Measurements from ENCODE around the gene SCUBE1. TPM values are rescaled to one million over a fixed set of nuclear protein-coding genes. Genes with fewer than 3 reads are reported as not detected.
A peak's percentile ranks its signal among the peaks of the same experiment; 100 is the strongest.

SCUBE1 gene
- total and polyA plus RNA-seq, 10 of the 15 experiments (the other 5 are each of a cell fraction or from before 2014, with no cell fraction given): not detected

DNA sequence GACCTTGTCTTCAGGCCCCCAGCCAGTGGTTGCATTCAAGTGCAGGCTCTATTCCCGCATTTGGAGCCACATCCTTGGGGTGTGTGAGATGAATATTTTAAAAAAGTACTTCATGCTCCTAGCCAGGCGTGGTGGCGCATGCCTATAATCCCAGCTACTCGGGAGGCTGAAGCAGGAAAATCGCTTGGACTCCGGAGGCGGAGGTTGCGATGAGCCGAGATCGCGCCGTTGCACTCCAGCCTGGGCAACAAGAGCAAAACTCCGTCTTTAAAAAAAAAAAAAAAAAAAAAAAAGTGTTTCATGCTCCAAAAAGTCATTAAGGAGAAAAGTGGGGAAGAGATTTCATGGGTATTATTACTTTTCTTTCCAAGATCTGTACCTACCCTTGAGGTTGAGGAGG, 18.0 kb downstream of the SCUBE1 start (continued):
- TF ChIP-seq, protein P1, sequence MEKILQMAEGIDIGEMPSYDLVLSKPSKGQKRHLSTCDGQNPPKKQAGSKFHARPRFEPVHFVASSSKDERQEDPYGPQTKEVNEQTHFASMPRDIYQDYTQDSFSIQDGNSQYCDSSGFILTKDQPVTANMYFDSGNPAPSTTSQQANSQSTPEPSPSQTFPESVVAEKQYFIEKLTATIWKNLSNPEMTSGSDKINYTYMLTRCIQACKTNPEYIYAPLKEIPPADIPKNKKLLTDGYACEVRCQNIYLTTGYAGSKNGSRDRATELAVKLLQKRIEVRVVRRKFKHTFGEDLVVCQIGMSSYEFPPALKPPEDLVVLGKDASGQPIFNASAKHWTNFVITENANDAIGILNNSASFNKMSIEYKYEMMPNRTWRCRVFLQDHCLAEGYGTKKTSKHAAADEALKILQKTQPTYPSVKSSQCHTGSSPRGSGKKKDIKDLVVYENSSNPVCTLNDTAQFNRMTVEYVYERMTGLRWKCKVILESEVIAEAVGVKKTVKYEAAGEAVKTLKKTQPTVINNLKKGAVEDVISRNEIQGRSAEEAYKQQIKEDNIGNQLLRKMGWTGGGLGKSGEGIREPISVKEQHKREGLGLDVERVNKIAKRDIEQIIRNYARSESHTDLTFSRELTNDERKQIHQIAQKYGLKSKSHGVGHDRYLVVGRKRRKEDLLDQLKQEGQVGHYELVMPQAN (conservative IDR thresholded peaks at IDR 0.05): no peak
- no peak for TF ChIP-seq YBX1 (IDR thresholded peaks at IDR 0.05)
- TF ChIP-seq RCOR1 (conservative IDR thresholded peaks at IDR 0.05; ENCODE audit: low read depth, low read length): no peak
- TF ChIP-seq EZH2 (IDR thresholded peaks at IDR 0.05; ENCODE audit: borderline replicate concordance, control insufficient read depth, low read depth, low read length): no peak
- TF ChIP-seq, protein P2, sequence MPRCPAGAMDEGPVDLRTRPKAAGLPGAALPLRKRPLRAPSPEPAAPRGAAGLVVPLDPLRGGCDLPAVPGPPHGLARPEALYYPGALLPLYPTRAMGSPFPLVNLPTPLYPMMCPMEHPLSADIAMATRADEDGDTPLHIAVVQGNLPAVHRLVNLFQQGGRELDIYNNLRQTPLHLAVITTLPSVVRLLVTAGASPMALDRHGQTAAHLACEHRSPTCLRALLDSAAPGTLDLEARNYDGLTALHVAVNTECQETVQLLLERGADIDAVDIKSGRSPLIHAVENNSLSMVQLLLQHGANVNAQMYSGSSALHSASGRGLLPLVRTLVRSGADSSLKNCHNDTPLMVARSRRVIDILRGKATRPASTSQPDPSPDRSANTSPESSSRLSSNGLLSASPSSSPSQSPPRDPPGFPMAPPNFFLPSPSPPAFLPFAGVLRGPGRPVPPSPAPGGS (IDR thresholded peaks at IDR 0.05; ENCODE audit: borderline replicate concordance, insufficient read depth, low read depth, low read length, poor library complexity, severe bottlenecking): no peak

DNA sequence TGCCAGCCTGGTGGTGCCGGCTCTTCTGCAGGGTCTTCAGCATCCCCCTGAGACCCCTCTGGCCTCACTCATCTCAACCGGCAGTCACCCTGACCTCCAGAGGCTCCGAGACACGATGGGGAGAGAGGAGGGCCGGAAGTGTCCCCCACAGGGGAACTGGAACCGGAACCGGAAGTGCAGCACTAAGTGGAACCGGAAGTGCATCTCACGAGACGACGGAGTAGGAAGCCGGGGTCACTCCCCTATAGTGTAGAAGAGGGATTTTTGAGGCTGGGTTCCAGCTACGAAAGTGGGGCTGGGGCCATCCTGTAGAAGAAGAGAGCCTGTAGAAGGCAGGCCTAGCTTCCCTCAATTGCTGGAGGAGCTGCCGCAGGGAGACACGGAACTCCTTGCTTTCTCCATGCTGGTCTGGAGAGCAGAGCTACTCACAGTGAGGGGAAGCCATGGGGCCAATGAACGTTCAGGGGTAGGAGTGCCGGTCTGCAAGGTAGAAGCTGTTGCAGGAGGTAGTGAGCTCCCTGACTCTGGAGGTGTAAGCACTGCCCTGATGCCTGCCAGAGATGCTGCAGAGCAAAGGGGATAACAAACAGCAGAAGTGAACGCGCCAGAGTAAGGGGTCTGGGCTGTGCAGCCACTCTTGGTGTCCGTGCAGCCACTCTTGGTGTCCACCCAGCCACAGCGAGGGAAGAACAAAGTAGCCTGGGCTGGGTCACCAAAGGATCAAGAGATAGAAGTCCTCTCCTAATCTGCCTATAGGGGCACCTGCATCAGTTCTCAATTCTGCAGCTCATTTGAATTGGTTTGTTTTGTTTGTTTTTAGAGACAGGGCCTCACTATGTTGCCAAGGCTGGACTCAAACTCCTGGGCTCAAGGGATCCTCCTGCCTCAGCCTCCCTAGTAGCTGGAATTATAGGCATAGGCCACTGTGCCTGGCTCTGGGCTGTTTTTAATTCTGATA, 21.9 kb downstream of the SCUBE1 start:
- intact Hi-C loops (cut with micrococcal nuclease; ENCODE audit: unreplicated experiment): no loop called here
- in situ Hi-C loops (cut with MboI): no loop called here
- Histone ChIP-seq H3K4me2 (ENCODE audit: control insufficient read depth, insufficient read depth) (no peak overlapping the region), H3K4me3 (no peak overlapping the region), H3K9me3 (replicated peaks; ENCODE audit: control insufficient read depth, insufficient read depth, low read length) (no peaks in the 10 kb centered on the region; the same call in 2 of the 3 replicates), H4K20me1 (ENCODE audit: control insufficient read depth, insufficient read depth) (no peaks in the 10 kb centered on the region), H3K36me3 (ENCODE audit: control insufficient read depth in 2 of 2, insufficient read depth in 2 of 2, low read length in 1 of 2) (no peaks in the 10 kb centered on the region), H3K79me2 (ENCODE audit: control insufficient read depth, insufficient read depth, low read length) (no peaks in the 10 kb centered on the region), H2AFZ (ENCODE audit: control insufficient read depth, low read depth, low read length) (no peak overlapping the region), H3K27ac (ENCODE audit: control insufficient read depth, insufficient read depth) (no peak overlapping the region), H3K4me1 (ENCODE audit: control insufficient read depth, insufficient read depth, low read length) (no peaks in the 10 kb centered on the region), H3K9ac (ENCODE audit: control insufficient read depth, insufficient read depth, low read length) (no peak overlapping the region), H3K27me3 (replicated peaks in 1 of 2; ENCODE audit: control insufficient read depth in 2 of 2, insufficient read depth in 2 of 2, low read length in 1 of 2) (peaks cover 0 to 2% of the 10 kb centered on the region in 2 experiments; a peak in 3 of 4 replicates)
- POLR2A ChIA-PET: no interaction called here
- WGBS (ENCODE audit: insufficient coverage, insufficient replicate concordance, low lambda C conversion rate, missing lambda C conversion rate): 53% methylated on average over 21 of the region's 21 CpGs
- no TSS peak for BruUV-seq (replicated peaks)
- ATAC-seq (no peak), FAIRE-seq (no peak), DNase-seq (ENCODE audit: low read depth, low spot score) (no peak)
- SMC1A ChIA-PET (ENCODE audit: uncharacterized antibody, unreplicated experiment): no interaction called here
- CTCF ChIA-PET: no interaction called here
- RAD21 ChIA-PET (ENCODE audit: unreplicated experiment): interaction anchor here (0.5 kb wide), 1 partner anchor 1342 kb away, joined by 3 read pairs; no protein-coding TSS in a partner anchor
- TF ChIP-seq BMI1 (IDR thresholded peaks at IDR 0.05; ENCODE audit: borderline replicate concordance) (no peak), GABPA (IDR thresholded peaks at IDR 0.05; ENCODE audit: low read depth) (peak; percentile 42; the same call in 1 of the 2 replicates), POLR2AphosphoS5 (IDR thresholded peaks at IDR 0.05; ENCODE audit: low read length) (no peak), SUPT20H (IDR thresholded peaks at IDR 0.05; ENCODE audit: borderline replicate concordance, control insufficient read depth, low read depth, low read length) (no peak), NR2C1 (IDR thresholded peaks at IDR 0.05) (peak; percentile 41)

Data from GM12878 (cell line).